ENCODE measurements around the gene ADPRH.
"Not testable (repeated sequence)": the region's sequence is repeated elsewhere in the genome, so short reads cannot be mapped to it uniquely, and the experiment has no call there.

The ADPRH gene

DNA sequence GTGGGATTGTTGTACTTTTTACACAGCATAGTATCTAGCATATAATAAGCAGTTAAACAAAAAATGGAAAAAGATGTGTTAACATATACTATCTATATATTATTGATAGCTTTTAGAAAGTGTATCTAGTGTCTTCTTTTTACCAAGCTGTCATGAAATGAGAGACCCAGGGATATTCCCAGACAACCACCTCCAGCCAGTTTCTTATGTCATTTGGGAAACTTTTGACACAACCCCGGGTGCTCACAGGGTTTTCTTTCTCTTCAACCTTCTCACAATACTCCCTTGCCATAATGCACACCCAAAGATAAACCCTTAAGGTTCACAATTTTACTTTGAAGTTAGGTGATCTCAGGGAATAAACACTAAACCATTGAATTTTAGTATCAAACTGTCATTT is 13.6 kb downstream of the ADPRH start:
- DNase-seq (ENCODE audit: low spot score), result no peak
- TF ChIP-seq, protein P1, sequence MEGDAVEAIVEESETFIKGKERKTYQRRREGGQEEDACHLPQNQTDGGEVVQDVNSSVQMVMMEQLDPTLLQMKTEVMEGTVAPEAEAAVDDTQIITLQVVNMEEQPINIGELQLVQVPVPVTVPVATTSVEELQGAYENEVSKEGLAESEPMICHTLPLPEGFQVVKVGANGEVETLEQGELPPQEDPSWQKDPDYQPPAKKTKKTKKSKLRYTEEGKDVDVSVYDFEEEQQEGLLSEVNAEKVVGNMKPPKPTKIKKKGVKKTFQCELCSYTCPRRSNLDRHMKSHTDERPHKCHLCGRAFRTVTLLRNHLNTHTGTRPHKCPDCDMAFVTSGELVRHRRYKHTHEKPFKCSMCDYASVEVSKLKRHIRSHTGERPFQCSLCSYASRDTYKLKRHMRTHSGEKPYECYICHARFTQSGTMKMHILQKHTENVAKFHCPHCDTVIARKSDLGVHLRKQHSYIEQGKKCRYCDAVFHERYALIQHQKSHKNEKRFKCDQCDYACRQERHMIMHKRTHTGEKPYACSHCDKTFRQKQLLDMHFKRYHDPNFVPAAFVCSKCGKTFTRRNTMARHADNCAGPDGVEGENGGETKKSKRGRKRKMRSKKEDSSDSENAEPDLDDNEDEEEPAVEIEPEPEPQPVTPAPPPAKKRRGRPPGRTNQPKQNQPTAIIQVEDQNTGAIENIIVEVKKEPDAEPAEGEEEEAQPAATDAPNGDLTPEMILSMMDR (IDR thresholded peaks at IDR 0.05; ENCODE audit: extremely low read depth, insufficient read depth, missing control alignments), result no peak
- in situ Hi-C loops (cut with MboI; ENCODE audit: low pct_unique_long_range_greater_than_20kb, low sequenced_read_pairs, unreplicated experiment), result no loop called here

GRCh38 chr3:119594066-119594465 is 14.8 kb downstream of the ADPRH start:
- in situ Hi-C loops (cut with MboI; ENCODE audit: low pct_unique_long_range_greater_than_20kb, low sequenced_read_pairs, unreplicated experiment), result no loop called here
- TF ChIP-seq, protein P1 (IDR thresholded peaks at IDR 0.05; ENCODE audit: extremely low read depth, insufficient read depth, missing control alignments), result no peak
- DNase-seq (ENCODE audit: low spot score), result no peak

DNA sequence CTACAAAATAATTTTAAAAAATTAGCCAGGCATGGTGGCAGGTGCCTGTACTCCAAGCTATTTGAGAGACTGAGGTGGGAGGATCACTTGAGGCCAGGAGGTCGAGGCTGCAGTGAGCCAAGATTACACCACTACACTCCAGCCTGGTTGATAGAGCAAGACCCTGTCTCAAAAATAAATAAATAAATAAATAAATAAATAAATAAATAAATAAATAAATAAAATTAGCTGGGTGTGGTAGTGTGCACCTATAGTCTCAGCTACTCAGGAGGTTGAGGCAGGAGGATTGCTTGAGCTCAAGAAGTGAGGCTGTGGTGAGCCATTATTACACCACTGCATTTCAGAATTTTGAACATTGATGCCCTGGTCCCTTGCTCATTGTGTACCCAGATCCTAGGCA is 15.6 kb downstream of the ADPRH start:
- in situ Hi-C loops (cut with MboI; ENCODE audit: low pct_unique_long_range_greater_than_20kb, low sequenced_read_pairs, unreplicated experiment); DNase-seq (ENCODE audit: low spot score): not testable (repeated sequence)

DNA sequence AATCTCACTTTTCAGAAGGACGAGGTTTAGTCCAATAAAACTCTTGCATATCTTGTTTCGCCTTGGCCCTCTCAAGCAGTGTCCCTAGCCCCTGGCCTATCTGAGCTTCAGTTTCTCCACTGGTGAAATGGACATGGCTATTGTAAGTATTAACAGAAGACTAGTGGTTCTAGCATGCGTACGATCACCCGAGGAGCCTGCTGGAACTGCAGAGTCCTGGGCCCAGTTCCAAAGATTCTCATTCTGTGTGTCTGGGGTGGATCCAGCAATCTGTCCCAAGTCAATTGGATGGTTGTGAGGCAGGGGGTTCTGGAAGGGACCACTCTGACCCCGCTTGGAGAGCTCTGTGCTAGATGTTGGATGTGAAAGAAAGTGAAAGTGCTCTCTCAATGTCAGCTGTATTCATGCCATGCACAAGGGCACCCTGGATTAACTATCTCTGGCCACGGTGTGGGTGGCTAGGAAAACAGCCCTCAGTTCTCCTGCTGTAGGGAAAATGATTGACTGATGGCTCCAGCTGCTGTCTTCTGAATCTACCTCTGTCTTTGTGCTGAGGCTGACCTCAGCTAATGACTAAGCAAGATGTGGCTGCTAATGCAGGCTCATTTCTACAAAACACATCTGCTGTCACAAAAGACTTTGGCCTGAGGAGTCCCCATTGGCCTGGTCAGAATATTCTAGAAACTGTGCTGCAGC is 16.5 kb downstream of the ADPRH start:
- DNase-seq (ENCODE audit: low spot score), result no peak
- TF ChIP-seq, protein P1 (IDR thresholded peaks at IDR 0.05; ENCODE audit: extremely low read depth, insufficient read depth, missing control alignments), result no peak
- in situ Hi-C loops (cut with MboI; ENCODE audit: low pct_unique_long_range_greater_than_20kb, low sequenced_read_pairs, unreplicated experiment), result no loop called here

DNA sequence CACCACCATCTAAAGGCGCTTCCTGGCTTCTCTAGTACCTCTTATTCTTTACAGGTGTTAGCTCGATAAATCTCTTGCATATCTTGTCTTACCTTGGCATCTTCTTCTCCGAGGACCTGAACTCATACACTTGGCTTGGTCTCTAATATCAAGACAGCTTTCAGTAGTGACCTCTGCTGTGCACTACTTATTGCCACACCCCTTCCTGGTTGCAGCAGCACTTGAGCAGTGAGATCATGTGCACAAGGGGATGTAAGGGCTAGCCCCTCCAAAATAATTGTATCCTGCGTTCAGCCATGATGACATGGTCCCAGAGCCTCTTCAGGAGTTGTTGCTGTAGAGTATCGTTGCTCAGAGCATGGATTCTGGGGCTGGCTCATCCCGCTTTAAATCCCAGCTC is 17.1 kb downstream of the ADPRH start:
- in situ Hi-C loops (cut with MboI; ENCODE audit: low pct_unique_long_range_greater_than_20kb, low sequenced_read_pairs, unreplicated experiment), result no loop called here
- TF ChIP-seq, protein P1 (IDR thresholded peaks at IDR 0.05; ENCODE audit: extremely low read depth, insufficient read depth, missing control alignments), result no peak
- no peak for DNase-seq (ENCODE audit: low spot score)

DNA sequence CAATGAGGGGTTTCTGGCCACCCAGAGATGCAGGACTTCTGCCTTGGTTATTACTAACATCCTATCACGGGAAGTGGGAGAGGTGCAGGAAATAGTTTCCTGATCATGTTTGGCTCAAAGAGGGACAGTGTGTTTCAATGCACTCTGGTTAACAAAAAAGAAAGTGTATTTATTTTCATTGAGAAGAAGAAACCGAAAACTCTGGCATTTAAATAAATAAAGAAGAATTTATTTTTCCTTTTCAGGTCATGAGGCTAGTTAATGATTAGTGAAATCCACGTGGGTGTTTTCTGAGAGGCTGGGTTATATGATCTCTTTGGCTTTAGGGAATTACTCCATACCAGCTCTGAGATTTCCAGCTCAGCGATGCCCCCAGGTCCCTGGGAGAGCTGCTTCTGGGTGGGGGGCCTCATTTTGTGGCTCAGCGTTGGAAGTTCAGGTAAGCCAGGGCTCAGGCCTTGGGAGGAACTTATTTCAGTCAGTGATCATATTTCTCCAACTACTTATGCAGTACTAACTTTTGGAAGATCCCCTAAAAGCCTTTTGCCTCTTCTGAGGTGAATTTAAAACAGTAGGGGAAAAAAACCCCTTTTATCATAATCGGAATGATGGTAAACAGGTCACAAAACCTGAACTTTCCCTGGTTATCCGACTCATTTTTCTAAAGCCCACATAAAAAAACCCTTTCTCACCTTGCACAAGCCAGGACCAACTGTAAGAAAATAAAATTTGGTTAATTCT is 18.4 kb downstream of the ADPRH start, which contains the start of gene PLA1A:
Gene PLA1A (plus strand): TSS at position 338 of the 741 bp plus-strand sequence. CDS start 29 bp downstream, at position 367.
- in situ Hi-C loops (cut with MboI; ENCODE audit: low pct_unique_long_range_greater_than_20kb, low sequenced_read_pairs, unreplicated experiment), result no loop called here
- no peak for DNase-seq (ENCODE audit: low spot score)
- TF ChIP-seq, protein P1 (IDR thresholded peaks at IDR 0.05; ENCODE audit: extremely low read depth, insufficient read depth, missing control alignments), result no peak
